Measurements from ENCODE around the gene FBXL15. TPM values are rescaled to one million over a fixed set of nuclear protein-coding genes. Genes with fewer than 3 reads are reported as not detected.

The FBXL15 gene
- total and polyA plus RNA-seq, 9 of the 15 experiments (the other 6 are each of a cell fraction or from before 2014, with no cell fraction given): 0.08 to 25.9 (median 3.5) TPM

DNA sequence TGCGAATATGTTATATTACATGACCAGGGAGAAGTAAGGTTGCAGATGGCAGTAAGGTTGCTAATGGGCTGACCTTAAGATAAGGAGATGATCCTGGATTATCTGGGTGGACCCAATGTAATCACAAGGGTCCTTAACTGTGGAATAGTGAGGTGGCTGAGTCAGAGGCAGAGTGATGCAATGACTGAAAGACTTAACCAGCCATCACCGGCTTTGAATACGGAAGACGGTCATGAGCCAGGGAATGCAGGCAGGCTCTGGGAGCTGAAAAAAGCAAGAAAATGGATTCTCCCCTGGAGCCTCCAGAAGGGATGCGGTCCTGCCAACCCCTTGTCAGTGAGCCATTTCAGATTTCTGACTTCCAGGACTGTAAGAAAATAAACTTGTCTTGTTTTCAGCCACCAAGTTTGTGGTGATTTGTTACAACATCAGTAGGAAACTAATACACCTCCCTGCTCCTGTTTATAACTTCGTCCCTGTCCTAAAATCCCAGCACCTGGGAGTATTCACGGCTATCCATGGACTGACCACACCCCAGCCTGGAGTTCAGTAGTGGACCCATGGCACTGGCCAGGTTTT lies 35.3 kb downstream of the FBXL15 start (continued):
- TF ChIP-seq TEAD1 (CRISPR knock-in tag; IDR thresholded peaks at IDR 0.05) (peak in 1 of 2 experiments; percentile 85; a peak in 2 of 4 replicates), KAT8 (IDR thresholded peaks at IDR 0.05; ENCODE audit: low read depth) (no peak), SMARCE1 (IDR thresholded peaks at IDR 0.05) (peak; percentile 84), ZBTB12 (CRISPR knock-in tag; IDR thresholded peaks at IDR 0.05) (no peak), HMBOX1 (IDR thresholded peaks at IDR 0.05) (peak; percentile 99), HOMEZ (CRISPR knock-in tag; IDR thresholded peaks at IDR 0.05) (no peak), NCOA1 (IDR thresholded peaks at IDR 0.05; ENCODE audit: low read depth) (peak; percentile 75), CREM (IDR thresholded peaks at IDR 0.05; ENCODE audit: low read depth) (peak; percentile 52), FOXP1 (CRISPR knock-in tag; IDR thresholded peaks at IDR 0.05) (no peak), ZKSCAN8 (CRISPR knock-in tag; IDR thresholded peaks at IDR 0.05) (0 out of 2 replicates have a peak, but pooled peaks have one; percentile 50), MEF2D (tag; conservative IDR thresholded peaks at IDR 0.05; ENCODE audit: low read depth) (peak; percentile 58; the same call in 1 of the 2 replicates), TAL1 (IDR thresholded peaks at IDR 0.05) (peak; percentile 55), KLF1 (tag; IDR thresholded peaks at IDR 0.05) (no peak), L3MBTL2 (IDR thresholded peaks at IDR 0.05) (peak; percentile 39; the same call in 1 of the 2 replicates), CTCFL (IDR thresholded peaks at IDR 0.05; ENCODE audit: borderline replicate concordance, insufficient read depth, low read depth, low read length, poor library complexity, severe bottlenecking) (no peak), NFXL1 (CRISPR knock-in tag; IDR thresholded peaks at IDR 0.05) (no peak), NONO (IDR thresholded peaks at IDR 0.05; ENCODE audit: low read depth in 2 of 2, low read length in 1 of 2) (no peak; a peak in 1 of 4 replicates), E2F5 (CRISPR knock-in tag; IDR thresholded peaks at IDR 0.05) (no peak), GABPA (tag; conservative IDR thresholded peaks at IDR 0.05; ENCODE audit: low read depth) (peak; percentile 54; the same call in 1 of the 2 replicates), DMBX1 (CRISPR knock-in tag; IDR thresholded peaks at IDR 0.05; ENCODE audit: borderline replicate concordance) (peak; percentile 90)
- TF ChIP-seq, protein P1, sequence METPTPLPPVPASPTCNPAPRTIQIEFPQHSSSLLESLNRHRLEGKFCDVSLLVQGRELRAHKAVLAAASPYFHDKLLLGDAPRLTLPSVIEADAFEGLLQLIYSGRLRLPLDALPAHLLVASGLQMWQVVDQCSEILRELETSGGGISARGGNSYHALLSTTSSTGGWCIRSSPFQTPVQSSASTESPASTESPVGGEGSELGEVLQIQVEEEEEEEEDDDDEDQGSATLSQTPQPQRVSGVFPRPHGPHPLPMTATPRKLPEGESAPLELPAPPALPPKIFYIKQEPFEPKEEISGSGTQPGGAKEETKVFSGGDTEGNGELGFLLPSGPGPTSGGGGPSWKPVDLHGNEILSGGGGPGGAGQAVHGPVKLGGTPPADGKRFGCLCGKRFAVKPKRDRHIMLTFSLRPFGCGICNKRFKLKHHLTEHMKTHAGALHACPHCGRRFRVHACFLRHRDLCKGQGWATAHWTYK (CRISPR knock-in tag; IDR thresholded peaks at IDR 0.05): peak; percentile 55; the same call in 1 of the 2 replicates
